Stimulated activated CD4-positive, alpha-beta T cell treated with anti-CD3 and anti-CD28 coated beads, TNF-alpha, amount 100 ng/mL, for 1 hour (primary cell): ENCODE data around the gene KPNB1.

Source experiments
- DNase-seq, 3 donors: peaks; one replicate each; pipeline ENCODE4 v3.0.0-alpha.2; 2020; ENCODE audit warnings: low read depth in 3 of 3, low spot score in 1 of 3

The KPNB1 gene

DNA sequence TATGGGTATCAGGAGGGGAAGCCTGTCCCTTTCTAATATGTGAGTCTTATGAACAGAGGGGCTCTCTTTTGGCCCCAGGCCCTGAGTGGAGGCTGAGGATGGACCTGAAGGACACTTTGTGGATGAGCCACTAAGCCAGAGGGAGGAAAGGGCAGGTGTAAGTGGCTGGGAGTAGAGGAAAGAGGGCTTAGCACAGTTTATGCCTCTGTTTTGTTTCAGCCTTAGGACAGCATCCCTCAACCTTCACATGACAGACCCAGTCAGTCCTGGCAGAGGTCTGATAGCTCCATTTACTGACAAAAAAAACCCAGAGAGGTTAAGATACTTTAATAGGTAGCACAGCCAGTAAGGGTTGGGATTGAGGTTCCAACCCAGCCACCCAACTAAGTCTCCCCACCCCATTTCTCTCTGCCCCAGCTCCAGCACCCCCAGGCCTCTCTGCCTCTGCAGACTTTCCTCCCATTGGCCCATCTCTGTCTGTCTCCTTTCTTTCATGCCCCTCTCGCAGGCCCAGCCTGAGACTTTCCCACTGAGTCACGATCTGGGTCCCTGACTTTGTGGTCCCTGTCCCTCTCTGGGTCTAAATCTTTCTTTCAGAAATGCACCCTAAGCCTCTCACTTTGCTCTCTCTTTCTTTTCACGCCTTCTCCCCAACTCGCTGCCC is 78.6 kb downstream of the KPNB1 start:
- DNase-seq = no peak

DNA sequence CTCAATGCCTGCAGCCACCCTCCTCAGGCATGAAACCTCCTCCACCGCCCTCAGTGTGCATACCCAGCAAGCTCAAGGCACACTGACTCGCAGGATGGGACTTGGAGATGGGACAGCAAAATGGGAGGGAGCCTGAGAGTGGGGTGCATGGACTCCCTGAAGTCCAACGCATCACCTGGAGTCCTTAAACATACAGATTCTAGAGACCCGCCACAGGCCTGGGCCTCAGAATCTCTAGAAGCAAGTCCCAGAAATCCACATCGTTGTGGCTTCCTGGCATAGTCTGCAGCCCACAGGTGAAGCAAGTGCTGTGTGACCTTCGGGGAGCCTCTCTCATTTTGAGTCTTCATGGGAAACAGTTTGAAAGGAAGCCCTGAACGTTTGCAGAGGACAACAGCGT is 79.8 kb downstream of the KPNB1 start:
- DNase-seq = no peak

DNA sequence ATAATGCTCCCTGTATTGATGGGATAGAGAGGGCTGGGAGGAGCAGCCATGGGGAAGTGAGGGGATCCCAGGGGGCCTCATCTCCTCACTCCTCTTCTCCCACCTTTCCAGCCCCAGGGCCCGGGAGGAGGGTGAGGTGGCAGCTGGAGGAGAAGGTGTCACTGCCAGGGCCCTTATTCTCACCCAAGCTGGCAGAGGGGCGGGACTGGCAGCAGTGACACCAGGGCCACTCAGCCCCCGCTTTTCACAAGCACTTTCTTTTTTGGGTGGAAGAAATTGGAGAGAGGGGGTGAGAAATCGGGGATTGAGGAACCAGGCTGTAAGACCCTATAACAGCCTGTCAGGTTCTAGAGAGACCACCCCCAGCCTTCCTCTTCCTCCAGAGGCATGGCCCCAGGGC is 81.0 kb downstream of the KPNB1 start:
- no peak for DNase-seq

DNA sequence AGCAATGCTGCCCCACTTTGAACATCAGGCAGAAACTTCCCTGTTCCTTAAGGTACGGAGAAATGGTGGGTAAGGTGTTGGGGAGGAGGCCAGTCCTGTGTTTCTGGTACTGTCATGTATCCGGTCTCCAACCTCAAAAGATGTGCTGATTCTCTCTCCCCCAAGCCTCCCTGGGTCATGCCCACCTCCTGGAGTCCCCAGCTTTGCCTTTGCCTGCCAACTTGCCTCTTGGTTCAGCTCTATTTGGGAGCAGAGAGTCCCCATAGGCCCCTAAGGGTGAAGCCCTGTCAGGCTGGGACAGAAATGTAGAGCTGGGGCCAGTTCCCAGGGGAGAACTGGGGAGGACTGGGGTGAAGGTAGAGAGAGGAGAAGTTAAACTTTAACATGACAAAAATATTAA is 81.7 kb downstream of the KPNB1 start:
- DNase-seq = no peak

DNA sequence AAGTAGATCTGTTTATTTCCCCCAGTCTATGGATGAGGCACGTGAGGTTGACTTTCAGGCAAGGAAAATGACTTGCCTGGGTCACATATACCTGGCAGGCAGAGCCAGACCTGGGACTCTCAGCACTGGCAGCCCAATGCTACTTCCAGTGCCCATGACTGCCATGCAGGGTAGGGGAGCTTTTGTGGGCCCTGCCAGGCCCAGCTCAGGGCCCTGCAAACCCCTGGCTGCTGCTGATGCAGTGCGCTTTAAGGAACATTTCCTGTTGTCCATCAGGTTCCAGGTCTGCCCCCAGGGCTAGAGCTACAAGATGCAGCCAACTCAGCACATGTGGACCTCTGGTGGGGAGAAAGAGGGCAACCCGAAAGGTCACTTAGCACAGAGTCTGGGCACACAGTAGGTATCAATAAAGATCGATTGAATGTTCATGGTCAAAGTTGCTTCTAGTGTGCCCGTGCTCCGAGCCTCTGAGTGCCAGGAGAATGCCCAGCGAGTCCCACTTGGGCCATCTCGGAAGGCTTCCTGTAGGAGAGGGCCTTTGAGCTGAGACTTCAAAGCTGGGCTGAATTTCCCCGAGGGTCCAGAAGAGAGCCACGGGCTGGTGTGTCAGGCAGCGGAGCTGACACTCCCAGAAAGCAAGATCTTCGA is 82.8 kb downstream of the KPNB1 start:
- no peak for DNase-seq

DNA sequence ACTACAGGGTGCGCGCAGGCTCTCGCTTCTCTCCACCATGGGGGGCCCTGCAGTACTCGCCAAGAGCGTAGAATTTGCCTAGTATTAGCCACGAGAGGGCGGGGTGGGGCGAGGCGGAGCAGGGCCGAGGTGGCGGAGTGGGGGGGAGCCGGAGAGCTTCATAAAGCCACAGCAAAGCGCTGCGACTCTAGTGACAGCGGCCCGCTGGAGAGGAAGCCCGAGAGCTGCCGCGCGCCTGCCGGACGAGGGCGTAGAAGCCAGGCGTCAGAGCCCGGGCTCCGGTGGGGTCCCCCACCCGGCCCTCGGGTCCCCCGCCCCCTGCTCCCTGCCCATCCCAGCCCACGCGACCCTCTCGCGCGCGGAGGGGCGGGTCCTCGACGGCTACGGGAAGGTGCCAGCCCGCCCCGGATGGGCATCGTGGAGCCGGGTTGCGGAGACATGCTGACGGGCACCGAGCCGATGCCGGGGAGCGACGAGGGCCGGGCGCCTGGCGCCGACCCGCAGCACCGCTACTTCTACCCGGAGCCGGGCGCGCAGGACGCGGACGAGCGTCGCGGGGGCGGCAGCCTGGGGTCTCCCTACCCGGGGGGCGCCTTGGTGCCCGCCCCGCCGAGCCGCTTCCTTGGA is 83.4 kb downstream of the KPNB1 start, which contains the start of gene TBX21:
TBX21 (plus strand) TSS at position 190 of the 627 bp plus-strand sequence; CDS start at position 409, 219 bp downstream.
- DNase-seq = peak; percentile 76 to 84 (median 80)

DNA sequence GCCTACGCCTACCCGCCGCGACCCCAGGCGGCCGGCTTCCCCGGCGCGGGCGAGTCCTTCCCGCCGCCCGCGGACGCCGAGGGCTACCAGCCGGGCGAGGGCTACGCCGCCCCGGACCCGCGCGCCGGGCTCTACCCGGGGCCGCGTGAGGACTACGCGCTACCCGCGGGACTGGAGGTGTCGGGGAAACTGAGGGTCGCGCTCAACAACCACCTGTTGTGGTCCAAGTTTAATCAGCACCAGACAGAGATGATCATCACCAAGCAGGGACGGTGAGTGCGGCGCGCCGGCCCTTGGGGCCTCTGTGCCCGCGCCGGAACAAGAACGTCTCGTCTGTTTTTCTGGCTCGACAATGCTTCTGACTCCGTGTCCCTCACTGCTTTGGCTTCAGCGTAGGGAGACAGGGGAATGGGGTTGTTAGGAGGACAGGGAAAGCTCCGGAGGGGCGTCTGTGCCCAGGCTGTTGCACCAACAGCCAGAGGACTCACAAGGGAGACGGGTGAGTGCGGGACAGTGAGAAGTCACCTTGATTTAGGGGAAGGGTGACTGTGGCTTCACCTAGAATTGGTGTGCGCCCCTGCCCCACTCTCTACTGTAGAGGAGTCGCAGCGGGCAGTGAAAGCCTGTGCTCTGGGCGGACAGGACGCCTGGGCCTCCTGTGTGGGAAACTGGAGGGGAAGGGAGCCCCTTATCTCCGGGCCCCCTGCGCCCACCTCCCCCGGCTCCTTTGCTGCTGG is 84.1 kb downstream of the KPNB1 start:
- no peak for DNase-seq

DNA sequence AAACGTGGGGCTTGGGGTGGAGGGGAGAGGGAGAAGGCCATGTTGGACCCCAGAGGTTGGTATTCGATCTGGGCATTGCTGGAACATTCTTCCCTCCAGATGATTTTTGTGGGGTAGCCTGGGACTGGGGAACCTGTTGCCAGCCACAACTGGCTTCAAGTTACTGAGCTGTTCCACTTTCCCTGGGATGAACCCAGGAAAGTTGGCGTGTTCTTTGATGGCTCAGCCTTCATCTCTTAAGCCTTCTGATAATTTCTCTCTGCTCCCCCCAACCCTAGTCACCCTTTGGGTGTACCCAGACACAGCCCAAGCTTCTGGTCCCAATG is 85.4 kb downstream of the KPNB1 start:
- DNase-seq = no peak
